AG09319 (cell line): ENCODE data around the gene KRT7.

ENCODE experiments used
- DNase-seq: peaks from one replicate; pipeline ENCODE4 v3.0.0-alpha.2; 2010; ENCODE audit warnings: low read depth; ENCODE audit errors: extremely low read depth
- TF ChIP-seq, protein P1 (sequence below): IDR thresholded peaks from 2 replicates; pipeline ENCODE4 v1.5.1; 2011; ENCODE audit warnings: low read depth, mild to moderate bottlenecking, inconsistent platforms, low read length, moderate library complexity

Gene KRT7

DNA sequence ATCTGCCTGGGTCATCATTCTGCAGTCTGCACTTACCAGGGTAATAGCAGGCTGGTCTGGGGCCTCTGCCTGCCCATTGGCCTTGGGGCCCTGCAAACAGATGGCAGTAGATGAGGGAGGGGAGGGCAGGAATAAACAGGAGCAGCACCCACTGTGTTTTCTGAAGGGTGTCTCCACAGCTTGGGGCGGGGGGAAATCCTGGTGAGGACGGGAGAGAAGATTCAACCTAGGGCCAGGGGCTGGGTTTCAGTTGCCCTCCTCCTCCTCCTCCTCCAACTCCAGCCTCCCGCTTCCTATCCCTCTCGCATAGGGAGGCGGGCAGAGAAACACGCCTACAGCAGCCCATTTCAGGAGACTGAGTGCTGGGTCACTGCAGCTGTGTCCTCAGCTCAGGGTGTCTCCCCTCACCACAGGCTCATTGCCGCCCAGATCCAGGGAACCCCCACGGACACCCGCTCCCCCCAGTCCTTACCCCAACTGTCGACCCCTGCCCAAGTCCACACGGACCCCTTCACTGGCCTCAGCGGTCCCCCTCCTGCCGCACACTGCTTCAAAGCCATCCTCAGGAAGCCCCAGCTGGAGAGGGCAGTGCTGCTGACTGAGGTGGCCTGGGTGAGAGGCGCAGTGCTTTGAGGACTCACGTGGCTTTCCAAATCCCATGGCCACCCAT is 32.1 kb upstream of the KRT7 start:
- TF ChIP-seq, protein P1, sequence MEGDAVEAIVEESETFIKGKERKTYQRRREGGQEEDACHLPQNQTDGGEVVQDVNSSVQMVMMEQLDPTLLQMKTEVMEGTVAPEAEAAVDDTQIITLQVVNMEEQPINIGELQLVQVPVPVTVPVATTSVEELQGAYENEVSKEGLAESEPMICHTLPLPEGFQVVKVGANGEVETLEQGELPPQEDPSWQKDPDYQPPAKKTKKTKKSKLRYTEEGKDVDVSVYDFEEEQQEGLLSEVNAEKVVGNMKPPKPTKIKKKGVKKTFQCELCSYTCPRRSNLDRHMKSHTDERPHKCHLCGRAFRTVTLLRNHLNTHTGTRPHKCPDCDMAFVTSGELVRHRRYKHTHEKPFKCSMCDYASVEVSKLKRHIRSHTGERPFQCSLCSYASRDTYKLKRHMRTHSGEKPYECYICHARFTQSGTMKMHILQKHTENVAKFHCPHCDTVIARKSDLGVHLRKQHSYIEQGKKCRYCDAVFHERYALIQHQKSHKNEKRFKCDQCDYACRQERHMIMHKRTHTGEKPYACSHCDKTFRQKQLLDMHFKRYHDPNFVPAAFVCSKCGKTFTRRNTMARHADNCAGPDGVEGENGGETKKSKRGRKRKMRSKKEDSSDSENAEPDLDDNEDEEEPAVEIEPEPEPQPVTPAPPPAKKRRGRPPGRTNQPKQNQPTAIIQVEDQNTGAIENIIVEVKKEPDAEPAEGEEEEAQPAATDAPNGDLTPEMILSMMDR: no peak
- no peak for DNase-seq

DNA sequence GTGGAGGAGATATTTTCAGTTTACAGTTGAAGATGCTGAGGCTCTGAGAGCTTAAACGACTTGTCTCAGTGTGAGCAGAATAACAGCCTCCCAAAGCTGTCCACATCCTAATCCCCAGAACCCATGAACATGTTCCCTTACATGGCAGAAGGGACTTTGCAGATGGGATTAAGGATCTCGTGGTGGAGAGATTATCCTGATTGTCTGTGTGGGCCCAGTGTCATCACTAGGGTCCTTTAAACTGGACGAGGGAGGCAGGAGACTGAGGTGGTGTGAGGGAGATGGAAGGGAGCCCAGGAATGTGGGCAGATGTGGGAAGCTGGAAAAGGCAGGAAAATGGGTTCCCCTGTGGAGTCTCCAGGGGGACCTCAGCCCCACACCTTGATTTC is 31.6 kb upstream of the KRT7 start:
- TF ChIP-seq, protein P1: no peak
- no peak for DNase-seq

DNA sequence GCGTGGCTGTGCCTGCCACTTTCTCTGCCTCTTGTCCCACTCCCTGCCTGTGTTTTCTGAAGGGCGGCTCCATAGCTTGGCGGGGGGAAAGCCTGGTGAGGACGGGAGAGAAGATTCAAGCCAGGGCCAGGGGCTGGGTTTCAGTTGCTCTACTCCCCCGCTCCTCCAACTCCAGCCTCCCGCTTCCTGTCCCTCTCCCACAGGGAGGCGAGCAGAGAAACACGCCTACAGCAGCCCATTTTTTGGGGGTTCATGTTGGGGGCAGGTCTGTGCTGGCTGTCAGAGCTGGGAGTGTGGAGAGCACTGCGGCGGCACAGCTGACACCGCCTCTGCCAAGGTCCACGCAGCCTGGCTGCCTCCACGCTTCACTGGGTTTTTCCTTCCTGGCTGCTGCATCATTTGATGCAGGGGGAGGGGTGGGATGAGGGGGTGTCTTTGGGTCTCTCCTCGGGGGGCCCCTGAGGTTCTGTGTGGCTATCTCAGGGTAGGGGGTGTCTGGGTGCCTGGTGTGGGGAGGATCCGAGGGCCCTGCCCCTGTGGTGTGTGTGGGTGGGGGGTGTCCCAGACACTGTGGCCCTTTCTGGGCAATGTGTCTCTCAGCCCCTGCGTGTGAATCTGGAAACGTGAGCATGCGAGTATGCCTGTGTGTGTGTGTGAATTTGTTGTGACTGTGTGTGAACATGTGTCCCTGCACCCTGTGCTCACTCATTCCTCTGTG is 30.5 kb upstream of the KRT7 start:
- TF ChIP-seq, protein P1: no peak
- DNase-seq: no peak

DNA sequence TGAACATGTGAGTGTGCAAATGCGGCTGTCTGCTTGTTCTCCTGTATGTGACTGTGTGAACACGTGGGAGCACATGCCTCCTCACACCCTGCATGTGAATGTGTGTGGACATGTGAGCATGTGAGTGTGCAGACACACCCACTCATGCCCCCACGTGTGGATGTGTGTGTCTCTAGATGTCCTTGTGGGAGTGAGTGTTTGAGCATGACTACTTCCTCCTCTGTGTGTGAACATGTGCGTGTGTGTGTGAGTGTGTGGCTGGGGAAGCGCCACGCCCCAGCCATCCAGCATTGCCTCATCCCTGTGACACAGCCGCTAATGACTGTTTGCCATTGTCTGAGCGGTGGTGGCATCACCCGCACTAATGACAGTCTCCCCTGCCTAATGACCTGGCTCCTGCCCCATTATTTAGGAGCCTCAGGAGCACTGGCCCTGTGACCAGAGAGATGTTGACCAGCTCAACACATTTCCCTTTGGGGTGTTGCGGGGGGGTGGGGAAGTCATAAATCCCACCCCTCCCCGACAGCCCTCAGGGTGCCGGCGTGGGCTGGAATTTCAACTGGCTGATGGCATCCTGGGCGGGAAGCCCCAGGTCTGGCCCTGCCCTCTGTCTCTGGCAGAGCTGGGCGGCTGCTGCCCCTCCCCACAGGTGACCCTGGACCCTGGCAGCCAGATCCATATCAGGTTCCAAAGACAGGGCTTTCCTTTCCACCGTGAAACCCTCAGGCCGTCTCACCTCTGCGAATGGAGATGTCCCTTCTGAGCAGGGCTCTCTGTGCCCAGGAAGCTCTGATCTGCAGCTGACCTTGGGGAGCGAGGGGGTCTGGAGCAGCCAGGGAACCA is 29.7 kb upstream of the KRT7 start:
- TF ChIP-seq, protein P1: no peak
- DNase-seq: no peak

DNA sequence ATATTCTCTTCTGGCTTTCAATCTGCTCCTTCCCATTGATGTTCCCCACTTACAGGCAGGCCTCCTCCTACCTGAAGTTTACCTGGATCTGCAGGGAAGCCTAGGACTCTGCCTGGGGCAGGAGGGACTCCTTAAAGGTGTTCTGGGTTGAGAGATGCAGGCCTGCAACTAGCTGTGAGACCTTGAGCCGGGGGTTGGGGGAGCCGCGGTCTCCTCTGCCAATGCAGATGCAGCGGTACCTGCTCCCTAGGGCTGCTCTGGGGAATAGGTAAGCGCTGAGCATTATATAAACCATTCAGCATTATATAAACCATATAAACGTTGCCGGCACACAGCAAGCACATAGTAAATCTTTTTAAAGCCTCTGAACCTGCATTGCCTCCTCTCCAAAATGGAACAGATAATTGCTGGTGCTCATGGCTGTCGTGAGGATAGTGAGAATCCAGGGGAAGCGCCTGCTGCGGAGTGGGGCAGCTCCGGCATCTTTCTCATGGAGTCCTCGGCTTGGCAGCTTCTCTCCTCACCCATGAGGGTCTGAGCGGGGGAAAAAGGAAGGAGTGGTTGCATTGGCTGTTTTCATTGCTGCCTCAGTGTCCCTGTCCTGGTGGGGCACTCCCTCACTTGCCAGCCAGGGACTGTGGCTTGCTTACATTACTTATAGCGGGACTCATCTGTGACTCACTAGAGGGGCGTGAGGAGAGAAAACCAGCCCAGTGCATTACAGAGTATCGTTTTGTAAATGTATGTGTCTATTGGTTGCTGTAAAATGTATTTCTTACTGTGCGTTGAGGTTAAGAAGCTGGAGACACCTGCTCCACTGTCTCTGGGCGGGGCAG is 28.7 kb upstream of the KRT7 start:
- TF ChIP-seq, protein P1: no peak
- DNase-seq: no peak

DNA sequence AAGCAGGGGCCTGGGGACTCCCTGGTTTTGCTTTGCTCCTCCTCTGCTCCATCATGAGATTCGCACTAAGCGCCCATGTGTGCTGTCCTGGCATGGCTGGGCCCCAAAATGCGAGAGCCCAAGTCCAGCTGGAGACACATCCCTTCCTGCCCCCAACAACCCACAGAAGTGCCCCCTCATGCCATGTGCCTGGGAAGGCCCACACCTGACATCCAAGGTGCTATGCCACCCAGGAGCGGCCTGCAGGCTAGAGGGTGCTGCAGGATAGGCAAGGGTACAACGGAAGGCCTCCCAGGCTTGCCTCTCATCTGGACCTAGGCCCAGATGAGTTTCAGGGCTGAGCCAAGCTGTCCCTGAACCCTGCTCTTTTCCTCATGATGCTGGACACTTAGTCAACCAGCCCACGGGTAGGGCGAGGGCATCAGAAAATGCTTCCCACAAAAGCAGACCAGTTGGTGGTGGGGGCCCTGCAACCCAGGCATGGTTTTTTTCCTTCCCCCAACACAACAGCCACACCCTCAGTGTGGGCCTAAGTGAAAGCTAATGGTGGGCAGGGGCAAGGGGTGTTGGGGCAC is 28.0 kb upstream of the KRT7 start:
- DNase-seq: no peak
- TF ChIP-seq, protein P1: no peak
